OCI-LY7 (cell line): ENCODE results near the gene PLA2G4D. TPM values are rescaled to one million over a fixed set of nuclear protein-coding genes. Genes with fewer than 3 reads are reported as not detected.

Source experiments
- BruUV-seq: library from RNA; stranded (reverse); fragments of 400-500 nt; replicated peaks from 2 replicates; lab custom pipeline; 2021; lab: Mats Ljungman, UMichigan
- CTCF ChIA-PET: fragments of 300-600 bp; sonication (Branson Sonifier 250); formaldehyde crosslinking; loops from one replicate; lab custom pipeline; 2022; ENCODE audit warnings: antibody characterized with exemption; ENCODE audit not compliant: unreplicated experiment; lab: Charles Lee
- POLR2A ChIA-PET: fragments of 300-600 bp; sonication (Branson Sonifier 250); formaldehyde crosslinking; loops from one replicate; lab custom pipeline; 2022; ENCODE audit warnings: antibody characterized with exemption; lab: Charles Lee
- DNase-seq: peaks from one replicate; pipeline ENCODE4 v3.0.0-alpha.2; 2015; ENCODE audit warnings: low spot score
- H2AFZ ChIP-seq: fragments of 200-600 bp; sonication (generic), shearing (Covaris generic); 2 replicates; pipeline ENCODE4 v1.6.1; 2014; ENCODE audit warnings: mild to moderate bottlenecking, antibody characterized with exemption, low read length, moderate library complexity
- H3K27ac ChIP-seq: fragments of 200-600 bp; sonication (generic); 2 replicates; pipeline ENCODE4 v1.5.1; 2014; ENCODE audit warnings: mixed run types, low read depth, mild to moderate bottlenecking, moderate library complexity, low read length, inconsistent platforms; ENCODE audit not compliant: poor library complexity, severe bottlenecking
- H3K36me3 ChIP-seq: fragments of 200-600 bp; sonication (generic); 2 replicates; pipeline ENCODE4 v1.6.1; 2014; ENCODE audit warnings: mild to moderate bottlenecking, antibody characterized with exemption, low read length, moderate library complexity, mixed read lengths; ENCODE audit not compliant: insufficient read depth
- H3K4me1 ChIP-seq: fragments of 200-600 bp; sonication (generic); 2 replicates; pipeline ENCODE4 v1.5.1; 2014; ENCODE audit warnings: mild to moderate bottlenecking, low read length; ENCODE audit not compliant: insufficient read depth, poor library complexity, severe bottlenecking
- H3K4me2 ChIP-seq: fragments of 200-600 bp; sonication (generic); 2 replicates; pipeline ENCODE4 v1.6.1; 2014; ENCODE audit warnings: mild to moderate bottlenecking, low read length
- H3K4me3 ChIP-seq: fragments of 200-600 bp; sonication (generic); 2 replicates; pipeline ENCODE4 v1.5.1; 2014; ENCODE audit warnings: mild to moderate bottlenecking, low read depth, low read length; ENCODE audit not compliant: poor library complexity, severe bottlenecking
- H3K79me2 ChIP-seq: fragments of 200-600 bp; sonication (generic); 2 replicates; pipeline ENCODE4 v1.6.1; 2016; ENCODE audit warnings: low read depth, mild to moderate bottlenecking, low read length, moderate library complexity, mixed read lengths; ENCODE audit not compliant: insufficient read depth
- H3K9me2 ChIP-seq: fragments of 200-600 bp; sonication (generic); 2 replicates; pipeline ENCODE4 v1.6.1; 2016; ENCODE audit warnings: mild to moderate bottlenecking, low read length, mixed read lengths; ENCODE audit not compliant: insufficient read depth
- H3K9me3 ChIP-seq: fragments of 200-600 bp; sonication (generic); 2 replicates; pipeline ENCODE4 v1.6.1; 2014; ENCODE audit warnings: mild to moderate bottlenecking, mixed run types, low read length, mixed read lengths
- H4K20me1 ChIP-seq: fragments of 200-600 bp; sonication (generic); 2 replicates; pipeline ENCODE4 v1.6.1; 2014; ENCODE audit warnings: mild to moderate bottlenecking, antibody characterized with exemption, low read length, moderate library complexity, mixed read lengths; ENCODE audit not compliant: insufficient read depth
- EZH2phosphoT487 ChIP-seq: fragments of 200-600 bp; sonication (generic); IDR thresholded peaks from 2 replicates; pipeline ENCODE4 v1.6.1; 2018; ENCODE audit warnings: low read depth, borderline replicate concordance, mild to moderate bottlenecking, mixed run types, antibody characterized with exemption, low read length, moderate library complexity, mixed read lengths
- intact Hi-C: fragments of 100-400 bp; cut with micrococcal nuclease; formaldehyde crosslinking; loops from one replicate; pipeline ENCODE4 v1.10.0; 2022; ENCODE audit not compliant: unreplicated experiment
- total RNA-seq, 2 experiments: library from RNA; depleted of rRNA in 1 of 2; stranded (reverse); fragments of >200 nt in 1 of 2; shearing (Covaris generic) in 1 of 2; gene quantifications; 2 replicates each; pipeline ENCODE4 v1.2.3, GENCODE V29; 2014 to 2022
- TF ChIP-seq, protein P1 (sequence below): fragments of 200-600 bp; sonication (generic); conservative IDR thresholded peaks from 2 replicates; pipeline ENCODE4 v1.5.1; 2014; ENCODE audit warnings: mild to moderate bottlenecking, antibody characterized with exemption, low read length, moderate library complexity, mixed read lengths

The PLA2G4D gene
- total RNA-seq, 2 experiments from 2014 or later: not detected

DNA sequence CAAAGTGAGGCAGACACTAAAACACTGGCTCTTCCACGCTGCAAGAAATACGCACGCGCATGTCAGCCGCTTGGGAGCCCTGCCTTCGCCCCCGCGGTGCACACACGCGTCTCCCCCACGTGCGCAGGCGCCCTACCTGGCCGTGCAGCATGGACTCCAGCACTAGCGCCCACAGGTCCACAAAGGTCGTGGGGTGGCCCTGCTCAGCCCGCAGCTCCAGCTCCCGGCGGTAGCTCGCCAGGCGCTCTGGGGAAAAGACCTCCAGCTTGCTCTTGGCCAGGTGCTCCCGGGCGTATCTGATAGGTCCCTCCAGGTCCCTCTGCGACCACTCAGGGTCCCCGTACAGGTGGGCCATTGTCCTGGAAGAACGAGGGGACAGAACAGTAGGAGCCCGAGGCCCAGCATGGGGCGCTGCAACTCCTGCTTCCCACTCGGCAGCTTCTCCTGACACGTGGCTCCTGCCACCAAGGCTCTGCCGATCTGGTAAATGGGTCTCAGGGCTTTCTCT is 14.9 kb downstream of the PLA2G4D start:
- ChIA-PET POLR2A (no interaction called here), CTCF (interaction anchor here (1.0 kb wide), 1 partner anchor 14 kb away, joined by 4 read pairs; no protein-coding TSS in a partner anchor)
- Histone ChIP-seq H3K4me3 (no peak overlapping the region), H3K36me3 (no peaks in the 10 kb centered on the region), H2AFZ (no peak overlapping the region), H3K4me1 (no peaks in the 10 kb centered on the region), H3K9me3 (no peaks in the 10 kb centered on the region), H3K79me2 (no peaks in the 10 kb centered on the region), H4K20me1 (no peaks in the 10 kb centered on the region), H3K27ac (no peak overlapping the region), H3K4me2 (no peak overlapping the region), H3K9me2 (no peaks in the 10 kb centered on the region)
- intact Hi-C loops: no loop called here
- DNase-seq: no peak
- TF ChIP-seq, protein P1, sequence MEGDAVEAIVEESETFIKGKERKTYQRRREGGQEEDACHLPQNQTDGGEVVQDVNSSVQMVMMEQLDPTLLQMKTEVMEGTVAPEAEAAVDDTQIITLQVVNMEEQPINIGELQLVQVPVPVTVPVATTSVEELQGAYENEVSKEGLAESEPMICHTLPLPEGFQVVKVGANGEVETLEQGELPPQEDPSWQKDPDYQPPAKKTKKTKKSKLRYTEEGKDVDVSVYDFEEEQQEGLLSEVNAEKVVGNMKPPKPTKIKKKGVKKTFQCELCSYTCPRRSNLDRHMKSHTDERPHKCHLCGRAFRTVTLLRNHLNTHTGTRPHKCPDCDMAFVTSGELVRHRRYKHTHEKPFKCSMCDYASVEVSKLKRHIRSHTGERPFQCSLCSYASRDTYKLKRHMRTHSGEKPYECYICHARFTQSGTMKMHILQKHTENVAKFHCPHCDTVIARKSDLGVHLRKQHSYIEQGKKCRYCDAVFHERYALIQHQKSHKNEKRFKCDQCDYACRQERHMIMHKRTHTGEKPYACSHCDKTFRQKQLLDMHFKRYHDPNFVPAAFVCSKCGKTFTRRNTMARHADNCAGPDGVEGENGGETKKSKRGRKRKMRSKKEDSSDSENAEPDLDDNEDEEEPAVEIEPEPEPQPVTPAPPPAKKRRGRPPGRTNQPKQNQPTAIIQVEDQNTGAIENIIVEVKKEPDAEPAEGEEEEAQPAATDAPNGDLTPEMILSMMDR: no peak
- TF ChIP-seq EZH2phosphoT487: no peak
- BruUV-seq: no TSS peak

- DNase-seq: no peak
- no peaks in the 10 kb centered on the region for H3K4me1 ChIP-seq
- H3K27ac ChIP-seq: no peak overlapping the region
- TF ChIP-seq, protein P1: no peak
- TF ChIP-seq EZH2phosphoT487: no peak
- ChIA-PET POLR2A (no interaction called here), CTCF (interaction anchor here (1.0 kb wide), 1 partner anchor 14 kb away, joined by 4 read pairs; no protein-coding TSS in a partner anchor)
- no TSS peak for BruUV-seq
- no peaks in the 10 kb centered on the region for H3K9me2 ChIP-seq
- H4K20me1 ChIP-seq: no peaks in the 10 kb centered on the region
- no peaks in the 10 kb centered on the region for H3K9me3 ChIP-seq
- H2AFZ ChIP-seq: no peak overlapping the region
- no peak overlapping the region for H3K4me3 ChIP-seq
- no peaks in the 10 kb centered on the region for H3K79me2 ChIP-seq
- H3K4me2 ChIP-seq: no peak overlapping the region
- no peaks in the 10 kb centered on the region for H3K36me3 ChIP-seq
- intact Hi-C loops: no loop called here
Observed at GRCh38 chr15:42078903-42079302, 15.5 kb downstream of the PLA2G4D start.

DNA sequence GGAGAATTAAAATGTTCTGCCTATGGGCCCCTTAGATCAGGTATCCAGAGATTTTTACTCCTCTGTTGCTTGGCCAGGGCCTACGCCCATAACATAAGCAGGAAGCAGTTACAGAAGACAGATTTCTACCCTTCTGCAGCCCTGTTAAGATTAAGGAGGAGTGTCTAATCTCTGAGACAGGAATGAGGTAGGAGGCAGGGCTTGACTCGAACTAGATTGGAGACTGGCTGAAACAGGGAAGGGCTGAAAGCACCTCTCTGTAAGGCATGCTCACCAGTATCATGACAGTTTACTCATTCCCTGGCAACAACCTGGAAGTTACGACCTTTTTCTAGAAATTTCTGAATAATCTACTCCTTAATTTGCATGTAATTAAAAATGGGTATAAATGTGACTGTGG is 16.7 kb downstream of the PLA2G4D start:
- Histone ChIP-seq H3K36me3 (no peaks in the 10 kb centered on the region), H3K9me2 (no peaks in the 10 kb centered on the region), H3K4me1 (no peaks in the 10 kb centered on the region), H3K4me2 (no peak overlapping the region), H4K20me1 (no peaks in the 10 kb centered on the region), H3K4me3 (no peak overlapping the region), H3K79me2 (no peaks in the 10 kb centered on the region), H2AFZ (no peak overlapping the region), H3K9me3 (no peaks in the 10 kb centered on the region), H3K27ac (no peak overlapping the region)
- TF ChIP-seq EZH2phosphoT487: no peak
- TF ChIP-seq, protein P1: no peak
- DNase-seq: no peak
- CTCF ChIA-PET: no interaction called here
- intact Hi-C loops: no loop called here
- BruUV-seq: no TSS peak
- POLR2A ChIA-PET: interaction anchor here (0.6 kb wide), 1 partner anchor 676 kb away, joined by 3 read pairs; no protein-coding TSS in a partner anchor
